CD4-positive, alpha-beta T cell treated with Interleukin-1 beta for 1 hour (primary cell): Measurements from ENCODE around the gene BTBD2.
"Not testable (repeated sequence)": the region's sequence is repeated elsewhere in the genome, so short reads cannot be mapped to it uniquely, and the experiment has no call there.

ENCODE experiments used
- DNase-seq, 2 donors: peaks; one replicate each; pipeline ENCODE4 v3.0.0-alpha.2; 2020 to 2022

BTBD2 gene

DNA sequence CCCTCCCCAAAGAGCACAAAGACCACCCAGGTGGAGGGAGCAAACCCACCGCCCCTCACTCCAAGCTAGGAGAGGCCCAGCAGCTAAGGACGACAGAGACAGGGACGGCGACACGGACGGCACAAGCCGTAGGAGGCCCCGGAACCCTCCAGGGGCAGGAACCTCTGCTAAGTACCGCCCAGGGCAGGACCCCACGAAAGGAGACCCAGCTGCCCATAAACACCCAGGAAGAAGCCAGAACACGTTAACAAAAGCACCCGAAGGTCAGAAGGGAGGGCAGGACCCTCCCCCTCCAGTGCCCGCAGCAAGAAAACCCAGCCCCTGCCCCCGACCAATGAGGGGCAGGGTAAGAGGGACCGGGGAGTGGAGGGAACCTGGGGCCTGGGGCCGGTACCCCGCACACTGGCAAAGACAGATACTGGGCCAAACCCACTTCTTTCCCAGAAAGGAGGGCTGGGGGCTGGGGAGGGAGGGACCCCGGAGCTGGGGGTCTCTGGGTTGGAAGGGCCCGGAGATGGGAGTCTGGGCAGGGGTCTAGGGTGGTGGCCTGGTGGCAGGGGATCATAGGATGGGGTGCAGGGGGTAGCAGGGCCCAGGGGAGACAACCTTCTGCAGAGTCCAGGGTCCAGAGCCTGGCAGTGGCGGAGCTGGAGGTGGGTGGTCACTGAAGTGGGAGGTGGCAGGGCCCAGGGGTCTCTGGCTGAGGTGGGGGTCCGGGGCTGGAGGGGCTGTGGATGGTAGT is 2.4 kb downstream of the BTBD2 start:
- DNase-seq: no peak

GRCh38 chr19:2011169-2011568 is 4.3 kb downstream of the BTBD2 start:
- DNase-seq: no peak

DNA sequence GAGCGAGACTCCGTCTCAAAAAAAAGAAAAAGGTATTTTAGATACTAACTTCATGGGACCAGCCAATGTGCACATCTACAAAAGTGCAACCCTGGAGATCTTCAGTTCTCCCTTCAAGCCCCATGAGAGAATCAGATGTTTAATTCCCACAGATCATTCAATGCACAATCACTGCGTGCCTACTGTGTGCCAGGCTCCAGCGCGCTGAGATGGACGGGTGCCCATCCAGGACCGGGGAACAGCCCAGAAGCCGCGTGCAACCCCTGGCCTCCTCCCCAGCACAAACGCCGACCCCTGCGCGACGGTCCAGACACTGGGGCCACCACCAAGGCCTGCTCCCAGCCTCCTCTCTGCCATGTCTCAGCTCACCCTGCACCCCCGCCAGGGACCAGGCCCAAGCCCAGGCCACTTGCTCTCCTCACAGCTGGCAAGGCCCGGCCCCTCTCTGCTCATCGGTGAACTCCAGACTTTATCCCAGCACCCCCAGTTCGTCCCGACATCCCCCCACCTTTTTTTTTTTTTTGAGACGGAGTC is 5.3 kb downstream of the BTBD2 start:
- DNase-seq: no peak

DNA sequence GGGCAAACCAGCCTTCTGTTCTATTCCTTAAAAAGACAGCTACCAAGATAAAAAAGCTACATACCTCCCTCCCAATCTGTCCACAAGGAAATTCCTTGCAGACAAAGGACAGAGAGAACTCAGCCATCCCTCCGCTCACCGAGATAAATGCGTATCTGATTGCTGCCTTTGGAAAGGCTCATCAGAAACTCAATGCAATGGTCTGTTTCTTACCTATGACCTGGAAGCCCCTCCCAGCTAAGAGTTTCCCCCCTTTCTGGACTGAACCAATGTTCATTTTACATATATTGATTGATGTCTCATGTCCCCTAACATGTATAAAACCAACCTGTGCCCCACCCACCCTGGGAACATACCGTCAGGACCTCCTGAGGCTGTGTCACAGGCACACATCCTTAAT is 11.6 kb downstream of the BTBD2 start:
- no peak for DNase-seq

DNA sequence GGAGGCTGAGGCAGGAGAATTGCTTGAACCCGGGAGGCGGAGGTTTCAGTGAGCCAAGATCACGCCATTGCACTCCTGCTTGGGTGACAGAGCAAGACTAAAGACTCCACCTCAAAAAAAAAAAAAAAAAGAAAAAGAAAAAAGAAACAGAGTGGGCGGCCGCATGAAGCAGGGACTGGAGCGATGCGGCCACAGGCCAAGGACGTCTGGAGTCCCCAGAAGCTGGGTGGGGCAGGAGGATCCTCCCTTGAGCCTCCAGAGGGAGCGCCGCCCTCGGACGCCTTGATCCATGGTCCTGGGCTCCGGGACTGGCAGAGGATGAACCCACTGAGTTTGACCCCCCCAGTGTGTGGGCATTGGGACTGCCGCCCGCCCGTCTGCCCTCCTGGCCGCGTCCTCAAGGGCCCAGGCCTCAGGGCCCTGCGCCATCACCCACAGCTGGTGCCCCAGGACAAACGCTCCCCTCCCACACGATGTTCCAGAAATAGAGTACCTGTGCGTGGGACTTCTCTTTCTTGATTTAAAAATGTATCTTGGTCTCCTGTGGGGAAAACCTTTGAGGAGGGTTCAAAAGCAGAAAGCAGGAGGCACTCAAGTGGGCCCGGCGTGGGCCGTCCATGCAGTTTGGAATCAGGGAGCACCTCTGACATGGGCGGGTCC is 15.5 kb downstream of the BTBD2 start:
- no peak for DNase-seq

DNA sequence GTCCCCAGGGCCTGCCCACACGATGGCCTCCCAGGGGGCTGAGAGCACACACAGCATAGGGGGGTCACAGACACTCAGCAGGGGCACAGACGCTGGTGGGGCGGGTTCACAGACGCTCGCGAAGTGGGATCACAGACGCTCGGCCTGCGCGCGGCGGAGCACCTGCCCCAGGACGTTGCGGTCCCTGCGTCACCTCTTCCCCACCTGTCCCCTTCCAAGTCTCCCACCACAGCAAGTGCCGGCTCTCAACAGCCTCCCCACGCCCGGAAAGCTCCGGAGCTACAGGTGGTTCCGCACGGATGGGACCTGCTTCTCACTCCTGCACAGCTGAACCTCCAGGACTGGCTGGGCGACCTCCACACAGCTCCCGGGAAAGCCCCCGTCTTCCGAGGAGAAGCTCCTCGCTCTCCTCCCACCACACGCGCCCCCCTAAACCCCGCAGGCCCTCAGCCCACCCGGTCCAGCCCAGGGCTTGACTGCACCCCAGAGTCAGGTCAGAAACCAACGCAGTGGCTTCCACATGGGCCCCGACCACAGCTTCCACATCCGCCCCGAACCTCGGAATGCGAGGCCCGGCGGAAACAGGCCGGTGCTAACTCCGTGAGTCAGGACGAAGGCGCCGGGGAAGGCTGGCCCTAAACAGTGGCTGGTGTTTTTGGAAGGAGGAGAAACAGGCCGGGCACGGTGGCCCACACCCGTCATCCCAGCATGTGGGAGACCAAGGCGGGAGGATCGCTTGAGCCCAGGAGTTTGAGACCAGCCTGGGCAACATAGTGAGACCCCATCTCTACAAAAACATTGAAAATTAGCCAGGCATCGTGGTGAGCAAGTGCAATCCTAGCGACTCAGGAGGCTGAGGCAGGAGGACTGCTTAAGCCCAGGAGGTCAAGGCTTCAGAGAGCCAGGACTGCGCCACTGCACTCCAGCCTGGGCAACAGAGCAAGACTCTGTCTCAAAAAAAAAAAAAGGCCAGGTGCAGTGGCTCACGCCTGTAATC is 16.5 kb downstream of the BTBD2 start:
- no peak for DNase-seq

- DNase-seq: no peak
These were observed 17.9 kb downstream of the BTBD2 start for GRCh38 chr19:1997353-1998233.

DNA sequence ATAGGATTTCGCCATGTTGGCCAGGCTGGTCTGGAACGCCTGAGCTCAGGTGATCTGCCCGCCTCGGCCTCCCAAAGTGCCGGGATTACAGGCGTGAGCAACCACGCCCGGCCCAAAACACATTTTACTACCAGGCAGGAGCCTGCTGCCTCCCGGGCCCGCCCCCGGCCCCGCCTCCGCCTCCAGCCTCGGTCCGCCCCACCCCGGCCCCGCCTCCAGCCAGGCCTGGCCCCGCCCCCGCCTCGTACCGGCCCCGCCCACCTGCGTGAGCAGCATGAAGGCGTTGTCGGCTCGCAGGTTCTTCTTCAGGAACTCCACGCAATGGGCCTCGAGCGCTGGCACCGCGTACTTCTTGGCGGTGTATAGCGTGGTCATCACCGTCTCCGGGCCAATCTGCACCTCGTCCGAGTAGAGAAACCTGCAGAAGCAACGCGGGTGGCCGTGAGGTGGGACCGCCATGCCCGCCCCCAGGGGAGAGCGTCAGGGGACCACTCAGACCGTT is 22.7 kb downstream of the BTBD2 start:
- peak in 1 of 2 donors; percentile 24 for DNase-seq

GRCh38 chr19:1991018-1991913 is 24.2 kb downstream of the BTBD2 start:
- DNase-seq: no peak

DNA sequence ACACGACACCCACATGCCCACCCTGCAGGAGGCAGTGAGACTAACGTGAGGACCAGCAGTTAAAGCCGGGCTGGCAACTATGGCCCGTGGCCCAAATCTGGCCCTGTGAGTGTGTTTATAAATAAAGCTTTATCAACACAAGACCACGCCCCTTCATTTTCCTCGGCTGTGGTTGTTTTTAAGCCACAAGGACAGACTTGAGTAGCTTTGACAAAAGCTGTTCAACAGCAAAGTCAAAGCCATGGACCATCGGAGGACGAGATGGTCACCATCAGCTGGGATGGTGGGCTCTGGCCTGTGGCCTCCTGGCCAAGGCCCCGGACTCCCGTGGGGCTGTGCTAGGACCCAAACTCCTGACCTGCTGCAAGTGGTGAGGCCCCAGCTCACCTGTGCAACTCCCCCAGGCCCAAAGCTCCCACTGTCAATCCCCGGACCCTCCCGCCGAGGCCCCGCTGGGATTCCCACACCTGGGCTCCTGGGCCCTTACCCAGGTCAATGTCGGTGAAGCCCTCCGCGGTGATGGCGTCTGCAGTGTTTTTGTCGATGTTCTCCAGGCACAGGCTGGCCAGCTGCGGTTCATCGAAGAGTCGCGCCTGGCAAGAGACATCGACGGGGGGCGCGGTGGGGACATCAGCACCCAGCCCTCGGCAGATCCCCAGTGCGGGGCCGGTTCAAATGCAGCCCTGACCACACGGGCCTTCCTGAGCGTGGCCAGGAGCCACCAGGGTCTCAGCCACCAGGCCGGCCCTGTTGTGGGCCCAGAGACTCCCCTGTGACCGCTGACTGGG is 25.1 kb downstream of the BTBD2 start:
- DNase-seq: no peak

GRCh38 chr19:1989513-1990229 is 25.8 kb downstream of the BTBD2 start:
- DNase-seq: no peak

DNA sequence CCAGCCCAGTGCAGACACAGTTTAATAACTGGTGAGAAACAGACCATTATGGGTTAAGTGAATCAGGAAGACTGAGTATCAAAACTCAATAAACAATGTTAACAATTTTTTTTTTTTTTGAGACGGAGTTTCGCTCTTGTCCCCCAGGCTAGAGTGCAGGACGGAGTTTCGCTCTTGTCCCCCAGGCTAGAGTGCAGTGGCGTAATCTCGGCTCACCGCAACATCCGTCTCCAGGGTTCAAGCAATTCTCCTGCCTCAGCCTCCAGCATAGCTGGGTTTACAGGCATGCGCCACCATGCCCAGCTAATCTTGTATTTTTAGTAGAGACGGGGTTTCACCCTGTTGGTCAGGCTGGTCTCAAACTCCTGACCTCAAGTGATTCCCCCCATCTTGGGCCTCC is 27.1 kb downstream of the BTBD2 start:
- DNase-seq: not testable (repeated sequence)

DNA sequence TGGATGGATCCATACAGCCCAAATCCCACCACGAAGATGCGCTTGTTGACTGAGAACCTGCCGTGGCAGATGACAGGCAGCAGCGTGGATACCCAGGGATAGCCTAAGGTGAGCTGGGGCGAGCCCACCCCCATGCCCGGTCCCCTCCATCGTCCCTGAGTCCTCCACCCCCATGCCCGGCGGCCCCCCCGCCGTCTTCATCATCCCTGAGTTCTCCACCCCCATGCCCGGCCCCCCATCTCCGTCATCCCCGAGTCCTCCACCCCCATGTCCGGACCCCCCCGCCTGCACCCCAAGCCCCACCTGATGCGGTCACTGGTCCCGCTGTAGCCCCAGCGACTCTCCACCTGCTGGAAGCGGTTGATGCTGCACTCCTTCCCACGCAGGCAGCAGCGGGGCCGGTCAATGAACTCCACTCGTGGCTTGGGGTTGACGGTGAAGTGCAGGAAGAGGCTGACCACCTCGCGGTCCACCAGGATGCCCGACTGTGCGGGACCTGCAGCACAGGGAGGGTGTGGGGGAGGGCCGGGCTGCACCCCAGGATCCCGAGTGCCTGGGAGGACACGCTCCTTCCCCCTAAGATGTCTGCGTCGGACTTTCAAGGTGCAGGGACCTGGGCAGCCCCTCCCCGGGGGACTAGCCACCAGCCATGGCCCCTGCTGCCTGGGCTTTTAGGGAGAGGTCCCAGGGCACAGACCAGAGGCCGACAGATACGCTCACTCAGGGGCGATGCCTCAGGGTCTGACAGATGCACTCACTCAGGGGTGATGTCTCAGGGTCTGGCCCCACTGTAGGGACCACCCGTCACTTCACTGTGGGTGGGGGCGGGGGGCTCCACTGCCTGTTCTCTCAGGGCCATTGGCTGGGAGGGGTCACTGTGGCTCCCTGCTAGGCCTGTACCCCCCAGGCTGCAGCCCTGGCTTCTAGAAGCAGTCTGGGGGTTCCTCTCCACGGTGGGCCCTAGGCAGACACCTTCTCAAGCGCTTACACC is 28.0 kb downstream of the BTBD2 start:
- no peak for DNase-seq

- no peak for DNase-seq
These were observed 29.0 kb downstream of the BTBD2 start for GRCh38 chr19:1986357-1987162.

GRCh38 chr19:1985588-1986356 is 29.7 kb downstream of the BTBD2 start:
- DNase-seq: no peak

DNA sequence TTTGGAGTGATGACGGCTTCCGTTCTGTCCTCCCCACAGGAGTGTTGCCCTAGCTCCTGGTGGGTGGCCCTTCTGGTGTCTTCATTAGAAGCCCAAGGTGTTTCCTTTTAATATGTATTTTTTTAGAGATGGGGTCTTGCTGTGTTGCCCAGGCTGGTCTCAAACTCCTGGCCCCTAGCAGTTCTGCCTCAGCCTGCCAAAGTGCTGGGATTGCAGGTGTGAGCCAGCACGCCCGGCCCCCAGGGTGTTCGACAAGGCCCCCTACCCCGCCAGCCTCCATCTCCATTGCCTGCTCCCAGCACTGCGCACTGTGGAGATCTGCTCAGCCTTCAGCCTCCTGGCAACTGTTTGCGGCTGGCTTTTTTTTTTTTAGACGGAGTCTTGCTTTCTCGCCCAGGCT is 31.2 kb downstream of the BTBD2 start:
- DNase-seq: no peak
